Renal cortex interstitium (tissue), 11 donors: ENCODE measurements around the gene LUZP1. TPM values are rescaled to one million over a fixed set of nuclear protein-coding genes. Genes with fewer than 3 reads are reported as not detected.

Experiments
- DNase-seq, 11 donors: peaks; one replicate each; pipeline ENCODE4 v3.0.0-alpha.2; 2013; ENCODE audit warnings: low read depth in 9 of 11, low spot score in 4 of 11; ENCODE audit errors: extremely low read depth in 1 of 11
- polyA plus RNA-seq, 3 donors: library from polyadenylated mRNA; unstranded; fragments of 120-200 nt; gene quantifications; one replicate each; pipeline ENCODE4 v1.2.1, GENCODE V29; 2013; ENCODE audit not compliant: insufficient read length in 3 of 3

The LUZP1 gene
- polyA plus RNA-seq, 3 donors = 30.7 to 34.8 (median 33.5) TPM

DNA sequence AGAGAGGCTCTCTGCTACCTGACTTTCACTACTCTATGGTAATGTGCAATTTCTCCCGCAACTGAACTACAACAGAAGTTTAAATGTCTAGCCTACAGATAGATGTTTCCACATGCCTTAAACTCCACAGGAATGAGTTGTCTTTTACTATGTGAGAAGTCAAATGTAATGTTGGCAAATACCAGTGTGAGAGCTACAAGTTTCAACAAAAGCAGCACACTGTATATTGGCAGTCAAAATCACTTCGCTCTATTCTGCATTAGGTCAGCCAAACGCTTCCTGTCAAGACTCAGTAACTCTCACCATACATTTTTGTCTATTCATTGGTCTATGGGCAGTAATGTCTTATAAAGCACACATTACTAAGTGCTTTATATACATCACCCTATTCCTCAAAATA lies 41.9 kb downstream of the LUZP1 start:
- no peak for DNase-seq

DNA sequence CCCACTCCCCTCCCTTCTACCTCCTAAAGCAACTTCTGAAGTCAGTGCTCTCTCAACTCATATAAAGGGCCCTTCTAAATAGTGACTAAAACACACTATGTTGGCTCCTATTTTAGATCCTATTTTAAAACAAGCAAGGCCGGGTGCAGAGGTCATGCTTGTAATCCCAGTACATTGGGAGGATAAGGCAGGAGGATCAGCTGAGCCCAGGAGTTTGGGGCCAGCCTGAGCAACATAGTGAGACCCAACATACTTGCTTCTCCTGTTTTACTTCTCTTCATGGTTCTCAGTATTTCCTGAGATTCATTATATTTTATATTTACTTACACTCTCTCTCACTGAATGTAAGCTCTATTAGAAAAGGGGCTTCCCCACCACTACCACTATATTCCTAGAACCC lies 42.5 kb downstream of the LUZP1 start:
- DNase-seq = no peak

DNA sequence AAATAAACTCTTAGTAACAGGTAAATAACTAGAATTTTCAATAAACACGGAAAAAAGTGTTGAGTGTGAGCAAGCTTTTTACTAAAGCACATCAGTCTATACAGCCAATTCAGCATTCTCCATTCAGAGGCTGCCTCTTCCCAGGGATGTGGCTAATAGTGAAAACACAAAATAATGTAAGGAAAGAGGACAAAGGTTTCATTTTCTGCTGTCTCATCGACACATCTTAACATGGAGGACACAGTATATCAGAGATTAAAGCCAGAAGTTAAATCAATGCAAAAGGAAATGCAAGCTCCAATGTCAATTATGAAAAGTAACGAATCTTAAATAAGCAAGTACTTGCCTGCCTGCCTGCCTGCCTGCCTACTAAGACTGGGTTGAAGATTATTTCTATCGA lies 43.2 kb downstream of the LUZP1 start:
- DNase-seq = no peak

DNA sequence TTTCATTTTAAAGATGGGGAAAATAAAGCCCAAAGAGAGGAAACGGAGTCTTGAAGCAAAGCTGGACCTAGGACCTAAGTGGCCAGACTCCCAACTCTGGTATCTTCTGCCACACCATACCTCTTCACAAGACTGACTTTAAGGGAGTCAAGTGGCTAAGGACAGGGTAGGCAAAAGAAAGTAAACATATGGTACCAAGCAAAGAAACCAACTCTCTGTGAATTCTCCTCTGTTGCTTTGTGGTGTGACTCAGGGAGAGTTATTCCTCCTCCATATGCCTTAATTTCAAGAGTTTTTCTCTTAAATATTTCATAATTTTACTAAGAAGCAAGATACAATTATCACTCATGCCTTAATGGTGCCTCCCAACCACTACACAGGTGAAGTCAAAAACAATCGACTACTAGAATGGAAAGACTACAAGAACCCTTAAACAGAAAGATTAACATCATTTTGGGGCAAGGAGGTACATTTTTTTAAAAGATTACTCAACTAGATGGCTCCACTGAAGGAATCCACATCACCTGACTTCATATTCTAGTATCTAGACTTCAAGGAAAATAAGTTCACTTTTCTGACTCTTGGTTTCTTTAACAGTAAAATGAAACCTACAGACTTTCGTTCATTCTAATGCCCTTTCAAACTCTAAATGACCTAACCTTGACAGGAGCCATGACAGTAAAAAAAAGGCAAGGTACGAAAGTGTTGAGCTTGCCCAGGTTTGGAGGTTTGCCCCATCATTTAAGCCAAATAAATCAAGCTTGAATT lies 44.2 kb downstream of the LUZP1 start:
- no peak for DNase-seq

DNA sequence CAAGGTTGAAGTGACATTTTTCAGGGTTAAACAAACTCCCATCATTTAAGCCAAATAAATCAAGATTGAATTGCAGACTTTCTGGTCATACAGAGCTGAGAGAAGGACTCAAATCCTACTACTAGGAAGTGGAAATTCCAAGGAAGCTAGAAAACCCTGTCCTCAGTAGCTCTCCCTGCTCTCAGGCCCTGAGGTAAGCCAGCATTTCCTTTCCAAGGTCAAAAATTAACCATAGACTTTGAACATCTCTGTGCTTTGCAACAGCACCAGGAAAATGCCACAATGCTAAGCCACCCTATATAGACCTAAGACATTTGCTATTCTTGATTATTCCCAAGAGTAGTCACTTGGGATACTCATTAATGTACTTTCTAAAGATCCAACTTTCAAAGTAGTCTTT lies 45.1 kb downstream of the LUZP1 start:
- peak in 1 of 11 donors; percentile 25 for DNase-seq

DNA sequence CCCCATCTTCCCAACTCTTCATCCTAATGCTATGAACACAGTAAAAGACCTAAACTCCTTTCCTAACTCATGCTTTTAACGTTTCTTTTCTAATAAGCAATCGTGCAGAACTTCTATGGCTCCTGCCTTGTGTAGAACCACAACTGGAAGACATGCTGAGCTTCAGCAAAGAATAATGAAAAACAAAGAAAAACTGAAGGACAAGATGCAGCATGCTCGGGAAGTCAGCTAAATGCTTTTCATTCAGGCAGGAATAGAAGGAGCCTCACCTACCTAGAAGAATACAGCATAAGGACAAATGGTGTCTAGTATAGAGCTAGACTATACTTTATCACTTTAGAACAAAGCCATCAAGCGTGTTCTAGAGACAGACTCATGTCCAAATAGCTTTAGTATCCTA lies 45.9 kb downstream of the LUZP1 start:
- DNase-seq = no peak

DNA sequence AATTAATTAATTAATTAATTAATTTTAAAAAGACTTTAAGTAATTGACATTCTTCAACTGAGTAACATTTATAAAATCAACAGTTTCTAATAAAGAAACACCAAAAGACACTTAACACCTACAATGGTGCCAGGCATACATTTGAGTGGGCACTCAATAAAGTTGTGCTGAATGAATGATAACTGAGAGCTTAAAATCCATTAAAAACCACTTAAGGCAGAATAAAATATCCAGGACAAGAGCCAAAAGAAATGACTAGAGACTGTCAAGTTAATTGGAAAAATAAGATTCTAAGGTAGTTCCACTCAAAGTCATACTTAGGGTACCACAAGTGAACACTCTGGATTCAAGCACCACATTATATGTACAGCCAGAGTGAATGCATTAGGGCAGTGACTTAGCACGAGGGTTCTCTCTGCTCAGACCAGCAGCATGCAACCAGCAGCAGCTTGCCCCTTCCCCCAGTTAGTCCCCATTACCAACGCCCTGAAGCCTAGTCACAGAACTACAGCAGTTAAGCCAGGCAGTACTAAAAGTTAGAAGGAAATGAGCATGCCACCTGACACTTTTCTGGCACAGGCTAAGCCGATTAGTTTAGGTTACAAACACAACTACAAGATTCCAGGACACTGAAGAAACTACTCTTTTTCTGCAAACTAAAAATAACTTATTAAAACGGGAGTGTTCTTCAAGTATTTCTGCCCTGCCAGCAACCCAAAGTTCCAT lies 46.5 kb downstream of the LUZP1 start:
- peak in 9 of 11 donors; percentile 13 to 49 (median 36) for DNase-seq

DNA sequence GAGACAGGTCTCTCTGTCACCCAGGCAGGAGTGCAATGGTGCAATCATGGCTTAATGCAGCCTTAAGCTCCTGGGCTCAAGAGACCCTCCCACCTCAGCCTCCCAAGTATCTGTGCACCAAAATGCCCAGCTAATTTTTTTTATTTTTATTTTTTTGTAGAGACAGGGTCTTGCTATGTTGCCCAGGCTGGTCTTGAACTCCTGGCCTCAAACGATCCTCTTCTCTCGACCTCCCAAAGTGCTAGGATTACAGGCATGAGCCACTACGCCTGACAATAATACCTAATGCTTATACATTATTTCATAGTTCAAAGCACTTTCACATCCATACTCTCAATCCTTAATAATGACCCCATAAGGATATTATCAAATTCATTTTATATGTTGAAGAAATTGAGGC lies 48.3 kb downstream of the LUZP1 start:
- DNase-seq = no peak

DNA sequence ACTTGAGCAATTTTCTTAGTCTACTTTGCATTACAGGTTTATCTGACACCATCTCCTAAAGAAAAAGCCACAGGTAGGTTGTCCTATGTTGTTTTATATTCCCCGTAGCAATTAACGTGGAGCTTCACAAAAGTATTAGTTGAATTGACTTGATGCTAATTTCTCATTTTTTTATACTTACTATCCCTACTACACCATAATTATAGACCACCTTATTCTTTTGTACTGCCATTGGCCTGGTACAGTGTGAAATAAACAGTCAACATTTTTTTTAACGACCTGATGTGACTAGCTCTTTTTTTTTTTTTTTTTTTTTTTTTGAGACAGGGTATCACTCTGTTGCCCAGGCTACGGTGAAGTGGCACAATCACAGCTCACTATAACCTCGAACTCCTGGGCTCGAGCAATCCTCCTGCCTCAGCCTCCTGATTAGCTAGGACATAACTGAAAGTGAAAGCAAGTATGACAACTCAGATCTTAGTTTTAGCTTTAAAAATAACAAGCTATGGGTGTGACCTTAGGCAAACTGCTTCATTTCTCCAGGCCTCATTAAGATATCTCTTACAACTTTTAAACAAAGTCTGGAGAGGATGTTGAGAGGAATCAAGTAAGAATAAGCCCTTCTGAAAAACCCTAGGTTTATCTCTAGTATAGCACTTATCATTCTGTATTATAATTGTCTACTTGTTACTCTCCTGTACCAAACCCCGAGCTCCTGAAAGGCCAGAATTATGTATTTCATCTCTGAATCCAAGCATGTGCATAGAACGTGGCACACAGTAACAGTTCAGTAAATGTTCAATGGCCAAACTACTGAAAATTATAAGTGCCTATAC lies 49.5 kb downstream of the LUZP1 start:
- DNase-seq = no peak

DNA sequence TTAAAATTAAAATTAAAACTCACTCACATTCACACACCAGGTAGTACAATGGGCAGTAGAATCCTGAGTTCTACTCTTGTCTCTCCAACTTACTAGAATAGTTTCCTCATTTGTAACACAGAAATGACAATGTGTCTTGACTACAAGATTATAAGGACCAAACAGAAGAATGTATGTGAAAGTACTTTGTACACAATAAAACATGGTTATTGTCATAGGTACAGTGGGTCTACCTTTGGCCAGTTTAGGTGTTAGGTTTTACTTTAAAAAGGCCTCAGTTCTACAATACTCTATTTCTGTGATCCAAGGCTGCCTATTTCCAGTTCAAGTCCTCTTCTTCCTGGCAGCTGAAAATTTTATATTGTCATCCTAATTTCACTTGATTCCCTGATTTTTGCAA lies 50.2 kb downstream of the LUZP1 start:
- no peak for DNase-seq

DNA sequence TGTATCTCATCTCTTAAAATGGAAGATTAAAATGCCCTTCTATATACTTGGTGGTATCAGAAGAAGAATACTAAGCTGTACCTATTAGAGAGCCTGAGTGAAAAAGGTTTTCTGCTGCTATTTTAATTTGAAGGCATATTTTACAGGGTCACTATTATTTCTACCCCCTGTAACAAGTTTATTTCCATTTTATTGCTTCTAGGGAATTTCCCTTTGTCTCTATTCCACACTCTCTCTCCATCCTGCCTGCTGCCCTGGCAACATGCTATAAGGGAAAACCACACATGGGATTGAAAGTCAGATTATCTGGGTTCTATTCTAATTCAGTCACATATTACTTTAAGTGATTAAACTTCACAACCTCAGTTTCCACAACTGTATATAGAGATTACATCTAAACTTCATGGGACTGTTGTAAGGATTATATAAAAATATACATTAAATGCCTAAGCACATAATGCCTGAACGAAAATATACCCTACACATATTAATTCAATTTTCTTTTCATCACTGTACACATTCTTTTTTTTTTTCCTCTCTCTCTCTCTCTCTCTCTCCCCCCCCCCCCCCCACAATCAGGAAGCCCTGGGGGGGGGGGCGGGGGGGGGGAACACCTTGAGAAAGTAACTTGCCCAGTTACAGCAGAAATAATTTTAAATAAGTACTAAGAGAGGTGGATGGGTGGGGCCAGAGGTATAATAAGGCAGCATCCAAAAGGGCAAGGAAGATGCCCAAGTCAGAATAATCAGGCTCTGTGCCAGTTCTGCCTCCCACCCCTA lies 51.5 kb downstream of the LUZP1 start:
- DNase-seq = no peak

DNA sequence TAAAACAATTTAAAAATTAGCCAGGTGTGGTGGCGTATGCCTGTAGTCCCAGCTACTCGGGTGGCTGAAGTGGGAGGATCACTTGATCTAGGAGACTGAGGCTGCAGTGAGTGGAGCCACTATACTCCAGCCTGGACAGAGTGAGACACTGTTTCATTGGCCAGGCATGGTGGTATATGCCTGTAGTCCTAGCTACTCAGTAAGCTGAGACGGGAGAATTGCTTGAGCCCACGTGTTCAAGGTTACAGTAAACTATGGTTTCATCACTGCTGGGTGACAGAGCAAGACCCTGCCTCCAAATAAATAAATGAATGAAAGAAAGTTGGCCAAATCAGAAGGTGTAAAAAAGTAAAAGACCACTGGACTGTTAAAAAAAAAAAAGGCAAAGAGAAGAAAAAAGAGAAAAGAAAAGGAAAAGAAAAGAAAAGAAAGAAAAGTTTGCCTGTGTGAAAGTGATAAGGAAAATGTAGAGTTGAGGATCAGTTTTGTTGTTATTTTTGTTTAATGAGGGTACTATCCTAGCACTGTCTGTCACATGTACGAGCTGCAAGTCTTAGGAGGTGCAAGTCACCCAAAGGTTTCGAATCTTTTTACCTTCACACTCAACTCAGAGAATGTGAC lies 52.3 kb downstream of the LUZP1 start:
- no peak for DNase-seq

DNA sequence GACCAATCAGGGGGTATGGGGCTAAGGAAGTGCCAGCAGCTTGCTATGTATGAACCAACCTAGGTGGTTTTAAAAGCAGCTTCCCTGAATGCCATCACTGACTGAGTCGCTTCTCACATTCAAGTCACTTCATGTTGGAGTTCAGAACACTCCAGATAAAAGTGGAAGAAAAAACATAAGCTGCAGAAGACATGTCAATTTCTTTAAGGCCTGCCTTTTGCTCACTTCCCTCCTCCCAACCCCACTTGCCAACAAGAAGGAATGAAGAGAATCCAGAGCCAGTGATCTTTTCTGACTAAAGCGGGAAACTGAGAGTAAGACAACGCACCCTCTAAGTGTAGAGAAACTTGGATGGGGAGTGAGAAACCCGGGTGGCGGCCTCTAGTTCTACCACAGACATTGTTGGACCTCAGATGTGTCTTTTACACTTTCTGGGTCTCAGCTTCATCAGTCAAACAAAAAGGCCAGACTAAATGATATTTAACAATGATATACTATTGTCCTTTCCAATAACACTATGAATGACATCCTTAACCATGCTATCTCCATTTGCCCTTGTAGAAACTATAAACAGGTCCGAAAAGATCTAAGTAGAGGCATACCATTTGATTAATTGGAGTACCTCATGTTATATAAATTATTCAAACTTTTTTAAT lies 54.1 kb downstream of the LUZP1 start:
- DNase-seq = no peak

DNA sequence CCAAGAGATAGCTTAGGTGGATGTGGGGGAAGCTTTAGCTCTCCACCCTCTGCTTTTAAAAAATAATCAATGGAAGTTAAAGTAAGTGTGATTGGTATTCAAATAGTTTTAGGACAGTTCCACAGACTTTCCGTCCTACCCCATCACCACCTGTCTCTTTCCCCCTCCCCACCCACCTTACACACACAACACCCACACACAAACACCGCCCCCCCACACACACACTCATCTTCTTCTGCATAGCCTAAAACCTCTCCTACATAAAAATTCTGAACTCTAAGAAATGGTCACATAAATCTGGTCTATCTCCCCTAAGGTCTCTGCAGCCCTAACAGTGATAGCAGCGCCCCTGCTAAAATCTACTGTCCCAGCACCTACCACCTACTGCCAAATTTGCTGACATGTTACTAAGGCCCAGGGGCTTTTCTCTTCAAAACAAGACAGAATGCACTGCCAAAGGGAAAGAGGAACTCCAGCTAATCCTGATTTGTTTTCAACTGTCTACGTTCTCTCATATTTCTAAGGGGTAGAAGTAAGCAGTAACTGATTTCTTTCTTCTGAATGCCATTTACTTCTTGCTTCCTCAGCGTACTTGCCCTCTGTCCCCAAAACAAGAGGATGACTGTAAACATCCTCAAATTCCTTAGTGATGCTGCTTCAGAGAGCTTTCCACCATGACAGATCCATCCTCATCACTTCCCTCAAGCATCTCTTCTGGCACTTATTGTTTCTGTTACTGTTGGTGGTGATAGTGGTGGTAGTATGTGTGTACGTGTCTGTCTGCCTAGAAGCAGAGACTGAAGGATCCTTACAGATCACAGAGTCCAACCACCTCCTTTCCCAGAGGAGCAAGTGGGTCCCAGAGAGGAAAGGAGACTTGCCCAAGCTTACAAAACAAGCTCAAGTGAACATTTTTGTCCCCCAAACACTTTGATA lies 56.8 kb downstream of the LUZP1 start:
- no peak for DNase-seq

DNA sequence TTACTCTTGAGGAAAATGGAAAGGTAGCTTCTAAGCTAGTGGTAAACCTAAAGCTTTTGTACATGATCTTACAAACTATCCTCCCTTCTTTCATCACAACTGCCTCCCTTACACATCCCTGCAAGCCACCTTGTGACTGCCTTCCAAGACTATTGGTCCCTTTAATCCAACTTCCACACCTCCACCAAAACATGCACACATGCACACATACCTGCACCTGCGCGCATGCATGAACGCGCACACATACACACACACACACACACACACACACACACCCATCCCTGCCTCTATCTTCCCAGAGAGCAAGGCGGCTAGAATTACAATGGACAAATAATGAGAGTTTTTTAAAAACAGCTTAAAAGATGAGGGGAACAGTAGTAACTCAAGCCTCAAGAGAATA lies 58.3 kb downstream of the LUZP1 start:
- no peak for DNase-seq

DNA sequence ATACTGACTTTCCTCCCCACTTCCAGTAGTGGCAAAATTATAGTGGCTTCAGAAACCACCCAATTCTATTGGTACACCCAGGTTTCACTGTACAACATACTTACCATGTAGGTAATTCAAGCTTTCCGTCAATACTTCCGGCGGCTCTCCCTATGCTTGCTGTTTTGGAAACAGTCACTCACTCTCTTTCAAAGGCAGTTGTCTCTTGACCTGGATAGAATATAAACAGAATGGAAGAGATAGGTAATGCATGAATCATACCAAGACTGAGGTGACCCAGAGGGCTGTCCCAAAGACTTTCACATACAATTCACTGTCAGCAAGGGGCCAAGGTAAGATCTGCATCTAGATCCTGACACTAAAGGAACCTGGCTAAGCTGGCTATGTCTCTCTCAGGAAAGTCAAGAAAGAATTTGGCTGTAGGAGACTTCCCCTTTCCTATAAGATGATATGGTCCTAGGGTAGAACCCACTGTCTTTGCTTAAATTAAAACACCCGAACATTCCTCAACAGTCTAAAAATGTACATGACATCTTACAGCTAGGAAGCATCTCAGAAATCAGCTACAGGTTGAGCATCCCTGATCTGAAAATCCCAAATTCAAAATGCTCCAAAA lies 59.6 kb downstream of the LUZP1 start:
- no peak for DNase-seq
